ENCODE measurements around the gene SET. TPM values are rescaled to one million over a fixed set of nuclear protein-coding genes. Genes with fewer than 3 reads are reported as not detected.
A peak's percentile ranks its signal among the peaks of the same experiment; 100 is the strongest.

The SET gene
- total and polyA plus RNA-seq, 2 donors (not counting 3 experiments of a cell fraction or from before 2014, with no cell fraction given), result 61.1 to 483 TPM

DNA sequence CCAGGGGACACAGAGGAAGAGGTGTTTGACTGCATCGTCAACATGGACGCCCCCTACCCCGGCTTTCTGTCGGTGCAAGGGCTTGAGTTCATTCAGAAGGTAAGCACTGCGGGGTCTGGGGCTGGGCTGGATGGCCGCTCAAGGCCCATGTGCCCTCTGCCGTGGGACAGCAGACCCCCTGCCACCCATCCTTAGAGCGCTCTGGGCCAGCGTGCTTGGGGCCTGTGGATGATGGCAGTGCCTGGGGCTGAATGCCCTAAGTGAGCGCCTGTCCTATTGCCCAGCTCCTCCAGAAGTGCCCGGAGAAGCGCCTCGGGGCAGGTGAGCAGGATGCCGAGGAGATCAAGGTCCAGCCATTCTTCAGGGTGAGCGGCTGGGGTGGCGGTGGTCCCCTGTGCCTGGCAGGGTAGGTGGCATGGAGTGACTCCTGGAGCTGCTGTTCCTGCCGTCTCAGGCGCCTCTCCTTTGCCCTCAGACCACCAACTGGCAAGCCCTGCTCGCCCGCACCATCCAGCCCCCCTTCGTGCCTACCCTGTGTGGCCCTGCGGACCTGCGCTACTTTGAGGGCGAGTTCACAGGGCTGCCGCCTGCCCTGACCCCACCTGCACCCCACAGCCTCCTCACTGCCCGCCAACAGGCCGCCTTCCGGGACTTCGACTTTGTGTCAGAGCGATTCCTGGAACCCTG is 31.0 kb downstream of the SET start:
- TF ChIP-seq, protein P1, sequence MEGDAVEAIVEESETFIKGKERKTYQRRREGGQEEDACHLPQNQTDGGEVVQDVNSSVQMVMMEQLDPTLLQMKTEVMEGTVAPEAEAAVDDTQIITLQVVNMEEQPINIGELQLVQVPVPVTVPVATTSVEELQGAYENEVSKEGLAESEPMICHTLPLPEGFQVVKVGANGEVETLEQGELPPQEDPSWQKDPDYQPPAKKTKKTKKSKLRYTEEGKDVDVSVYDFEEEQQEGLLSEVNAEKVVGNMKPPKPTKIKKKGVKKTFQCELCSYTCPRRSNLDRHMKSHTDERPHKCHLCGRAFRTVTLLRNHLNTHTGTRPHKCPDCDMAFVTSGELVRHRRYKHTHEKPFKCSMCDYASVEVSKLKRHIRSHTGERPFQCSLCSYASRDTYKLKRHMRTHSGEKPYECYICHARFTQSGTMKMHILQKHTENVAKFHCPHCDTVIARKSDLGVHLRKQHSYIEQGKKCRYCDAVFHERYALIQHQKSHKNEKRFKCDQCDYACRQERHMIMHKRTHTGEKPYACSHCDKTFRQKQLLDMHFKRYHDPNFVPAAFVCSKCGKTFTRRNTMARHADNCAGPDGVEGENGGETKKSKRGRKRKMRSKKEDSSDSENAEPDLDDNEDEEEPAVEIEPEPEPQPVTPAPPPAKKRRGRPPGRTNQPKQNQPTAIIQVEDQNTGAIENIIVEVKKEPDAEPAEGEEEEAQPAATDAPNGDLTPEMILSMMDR (IDR thresholded peaks at IDR 0.05; ENCODE audit: extremely low read depth in 1 of 2, insufficient read depth in 1 of 2, low read depth in 1 of 2, low read length in 2 of 2), result no peak
- no peak for TF ChIP-seq JUN (IDR thresholded peaks at IDR 0.05; ENCODE audit: borderline replicate concordance, insufficient read depth, insufficient read length, low read depth)
- TF ChIP-seq POLR2A (IDR thresholded peaks at IDR 0.05; ENCODE audit: low read depth, low read length), result no peak
- no peak for TF ChIP-seq EZH2 (IDR thresholded peaks at IDR 0.05; ENCODE audit: borderline replicate concordance, low read depth, low read length, severe bottlenecking)
- no peak for TF ChIP-seq FOS (IDR thresholded peaks at IDR 0.05; ENCODE audit: borderline replicate concordance, insufficient read depth, low read length)
- TF ChIP-seq, protein P2, sequence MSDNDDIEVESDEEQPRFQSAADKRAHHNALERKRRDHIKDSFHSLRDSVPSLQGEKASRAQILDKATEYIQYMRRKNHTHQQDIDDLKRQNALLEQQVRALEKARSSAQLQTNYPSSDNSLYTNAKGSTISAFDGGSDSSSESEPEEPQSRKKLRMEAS (IDR thresholded peaks at IDR 0.05; ENCODE audit: insufficient read depth, insufficient read length), result no peak
- TF ChIP-seq POLR2AphosphoS5 (IDR thresholded peaks at IDR 0.05; ENCODE audit: insufficient read depth, low read depth, low read length), result no peak
- TF ChIP-seq MYC (IDR thresholded peaks at IDR 0.05; ENCODE audit: low read depth, low read length), result no peak
- TF ChIP-seq GATA2 (IDR thresholded peaks at IDR 0.05; ENCODE audit: insufficient read depth, insufficient read length, low read depth, low read length), result no peak
- H3K36me3 ChIP-seq (ENCODE audit: control insufficient read depth in 2 of 2, extremely low read depth in 1 of 2, insufficient read depth in 2 of 2, low read length in 2 of 2), result peaks cover 2 to 19% of the 10 kb centered on the region in 2 experiments
- H3K9me3 ChIP-seq (replicated peaks; ENCODE audit: control insufficient read depth, insufficient read depth, low read length), result no peaks in the 10 kb centered on the region
- ChIA-PET CTCF (no interaction called here), POLR2A (no interaction called here)
- no peaks in the 10 kb centered on the region for H4K20me1 ChIP-seq (replicated peaks; ENCODE audit: control insufficient read depth, extremely low read depth, insufficient read depth, low read length)
- H3K27ac ChIP-seq (ENCODE audit: insufficient read depth, low read depth, low read length), result no peak overlapping the region
- H3K9me1 ChIP-seq (replicated peaks; ENCODE audit: control insufficient read depth, extremely low read depth, insufficient read depth, low read length), result no peaks in the 10 kb centered on the region
- TSS peak; percentile 68 for BruUV-seq (replicated peaks)
- no peak for FAIRE-seq
- no peaks in the 10 kb centered on the region for H3K79me2 ChIP-seq (ENCODE audit: control insufficient read depth, insufficient read depth, low read length)
- H2AFZ ChIP-seq (ENCODE audit: low read depth, low read length), result no peak overlapping the region
- no peak overlapping the region for H3K9ac ChIP-seq (replicated peaks; ENCODE audit: extremely low read depth, insufficient read depth, low read length)
- H3K4me3 ChIP-seq (replicated peaks in 1 of 3; ENCODE audit: insufficient read depth in 1 of 3, low read depth in 1 of 3, low read length in 3 of 3), result no peak overlapping the region
- no peak for DNase-seq (ENCODE audit: low read depth, low spot score)
- H3K4me1 ChIP-seq (ENCODE audit: control insufficient read depth, extremely low read depth, insufficient read depth, low read length), result peaks cover 5% of the 10 kb centered on the region
- no peaks in the 10 kb centered on the region for H3K27me3 ChIP-seq (ENCODE audit: control insufficient read depth in 2 of 2, insufficient read depth in 2 of 2, low read length in 2 of 2)
- intact Hi-C loops (cut with micrococcal nuclease), result loop anchor here (5.0 kb wide), 1 partner anchor 97 kb away; the partner anchor contains the start of gene ENDOG
- dilution Hi-C loops (cut with MboI; ENCODE audit: extremely low pct_ligation_motif_present, low sequenced_read_pairs), result no loop called here
- H3K4me2 ChIP-seq (ENCODE audit: insufficient read depth, low read length), result no peak overlapping the region
